HCT116 (cell line): ENCODE data around the gene MED31. TPM values are rescaled to one million over a fixed set of nuclear protein-coding genes. Genes with fewer than 3 reads are reported as not detected.

Experiments
- ATAC-seq: fragments of 200-7000 bp; cut with Tn5 transposase; 2 replicates; pipeline ENCODE4 v1.9.1; 2020; ENCODE audit warnings: mild to moderate bottlenecking, moderate library complexity
- BruUV-seq: library from RNA; stranded (reverse); fragments of 400-500 nt; replicated peaks from 2 replicates; lab custom pipeline; 2021; lab: Mats Ljungman, UMichigan
- CTCF ChIA-PET: fragments of 300-600 bp; sonication (Branson Sonifier 250); formaldehyde crosslinking; loops from one replicate; lab custom pipeline; 2021; ENCODE audit warnings: antibody characterized with exemption; lab: Charles Lee
- POLR2A ChIA-PET: fragments of 300-600, 350-600 bp; sonication (Branson Sonifier 250); formaldehyde crosslinking; loops from one replicate; lab custom pipeline; 2021; ENCODE audit warnings: antibody characterized with exemption; lab: Charles Lee
- RAD21 ChIA-PET, 2 experiments: fragments of 300-600 bp; sonication (Branson Sonifier 250); formaldehyde crosslinking; loops; one replicate each; lab custom pipeline; 2023; ENCODE audit warnings: low total read pairs in 2 of 2; ENCODE audit not compliant: uncharacterized antibody in 2 of 2, unreplicated experiment in 2 of 2, low non-redundant PET in 1 of 2; lab: Charles Lee
- DNase-seq: peaks from one replicate; pipeline ENCODE4 v3.0.0-alpha.2; 2010; ENCODE audit warnings: low read depth, low spot score
- H2AFZ ChIP-seq: fragments of 200-600 bp; shearing (Covaris generic), sonication (generic); 2 replicates; pipeline ENCODE4 v1.6.1; 2017; ENCODE audit warnings: low read depth, mixed run types, mixed read lengths, antibody characterized with exemption, low read length; ENCODE audit not compliant: poor library complexity, severe bottlenecking
- H3K27ac ChIP-seq: 2 replicates; pipeline ENCODE4 v1.5.1; 2012; ENCODE audit warnings: low read depth, low read length
- H3K27me3 ChIP-seq: fragments of 200-600 bp; sonication (generic); 2 replicates; pipeline ENCODE4 v1.6.1; 2016; ENCODE audit warnings: mixed run types, low read length, mixed read lengths; ENCODE audit not compliant: insufficient read depth
- H3K36me3 ChIP-seq, 2 experiments: fragments of 200-500 bp in 1 of 2; fragments of 200-600 bp in 1 of 2; sonication (Bioruptor generic) in 1 of 2; sonication (generic) in 1 of 2; 2 replicates each; pipeline versions ENCODE4 v1.5.1 to v1.6.1; 2014 to 2016; ENCODE audit warnings: low read length in 2 of 2, inconsistent platforms in 1 of 2, mixed read lengths in 1 of 2, mixed run types in 1 of 2; ENCODE audit not compliant: insufficient read depth in 2 of 2, control insufficient read depth in 1 of 2
- H3K4me1 ChIP-seq, 2 experiments: fragments of 200-600 bp in 1 of 2; sonication (generic) in 1 of 2; 2 replicates each; pipeline versions ENCODE4 v1.5.1 to v1.6.1; 2012 to 2017; ENCODE audit warnings: low read length in 2 of 2, inconsistent platforms in 1 of 2, mild to moderate bottlenecking in 1 of 2, mixed read lengths in 1 of 2, mixed run types in 1 of 2, moderate library complexity in 1 of 2; ENCODE audit not compliant: insufficient read depth in 2 of 2, control insufficient read depth in 1 of 2
- H3K4me2 ChIP-seq: fragments of 200-600 bp; sonication (generic); 2 replicates; pipeline ENCODE4 v1.6.1; 2017; ENCODE audit warnings: mixed run types, low read length, mixed read lengths
- H3K4me3 ChIP-seq, 2 experiments: fragments of 200-600 bp in 1 of 2; sonication (generic) in 1 of 2; replicated peaks in 1 of 2; 2 replicates each; pipeline ENCODE4 v1.5.1; 2011 to 2016; ENCODE audit warnings: low read length in 2 of 2, control low read depth in 1 of 2, low read depth in 1 of 2, mild to moderate bottlenecking in 1 of 2, mixed read lengths in 1 of 2, mixed run types in 1 of 2
- H3K79me2 ChIP-seq: fragments of 200-600 bp; sonication (generic); 2 replicates; pipeline ENCODE4 v1.6.1; 2017; ENCODE audit warnings: mild to moderate bottlenecking, mixed run types, low read length, moderate library complexity, mixed read lengths; ENCODE audit not compliant: insufficient read depth
- H3K9ac ChIP-seq: fragments of 200-600 bp; sonication (generic); 2 replicates; pipeline ENCODE4 v1.6.1; 2016; ENCODE audit warnings: low read length, mixed read lengths
- H3K9me2 ChIP-seq: fragments of 200-600 bp; sonication (generic), shearing (Covaris generic); 2 replicates; pipeline ENCODE4 v1.6.1; 2017; ENCODE audit warnings: mixed run types, mild to moderate bottlenecking, moderate library complexity; ENCODE audit not compliant: insufficient read depth
- H3K9me3 ChIP-seq, 2 experiments: fragments of 200-500 bp in 1 of 2; fragments of 200-600 bp in 1 of 2; sonication (Bioruptor generic) in 1 of 2; sonication (generic) in 1 of 2; 2 replicates each; pipeline ENCODE4 v1.6.1; 2014 to 2017; ENCODE audit warnings: low read length in 2 of 2, mixed read lengths in 2 of 2, inconsistent platforms in 1 of 2, low read depth in 1 of 2, mild to moderate bottlenecking in 1 of 2, mixed run types in 1 of 2, moderate library complexity in 1 of 2; ENCODE audit not compliant: control insufficient read depth in 1 of 2, insufficient read depth in 1 of 2
- H4K20me1 ChIP-seq: fragments of 200-600 bp; sonication (generic), shearing (Covaris generic); 2 replicates; pipeline ENCODE4 v1.6.1; 2017; ENCODE audit warnings: mixed run types, mild to moderate bottlenecking, moderate library complexity; ENCODE audit not compliant: insufficient read depth
- CBX3 ChIP-seq: IDR thresholded peaks from 2 replicates; pipeline ENCODE4 v1.6.1; 2012; ENCODE audit warnings: low read depth
- CEBPB ChIP-seq: IDR thresholded peaks from 2 replicates; pipeline ENCODE4 v1.6.1; 2012; ENCODE audit warnings: low read depth
- EGR1 ChIP-seq: IDR thresholded peaks from 2 replicates; pipeline ENCODE4 v1.6.1; 2012; ENCODE audit warnings: low read depth
- ELF1 ChIP-seq: IDR thresholded peaks from 2 replicates; pipeline ENCODE4 v1.6.1; 2012; ENCODE audit warnings: low read depth, borderline replicate concordance
- EZH2 ChIP-seq: fragments of 200-600 bp; sonication (generic); IDR thresholded peaks from 2 replicates; pipeline ENCODE4 v1.6.1; 2017; ENCODE audit warnings: antibody characterized with exemption, mixed run types
- EZH2phosphoT487 ChIP-seq: fragments of 200-600 bp; IDR thresholded peaks from 2 replicates; pipeline ENCODE4 v1.6.1; 2018; ENCODE audit warnings: antibody characterized with exemption, borderline replicate concordance
- FOSL1 ChIP-seq: IDR thresholded peaks from 2 replicates; pipeline ENCODE4 v1.6.1; 2012; ENCODE audit warnings: low read depth
- JUND ChIP-seq: IDR thresholded peaks from 2 replicates; pipeline ENCODE4 v1.6.1; 2012
- POLR2A ChIP-seq: IDR thresholded peaks from 2 replicates; pipeline ENCODE4 v1.7.0; 2011; ENCODE audit warnings: borderline replicate concordance; ENCODE audit not compliant: insufficient read depth, insufficient read length; ENCODE audit errors: extremely low read depth
- RAD21 ChIP-seq: IDR thresholded peaks from 2 replicates; pipeline ENCODE4 v1.6.1; 2012; ENCODE audit warnings: low read depth, mild to moderate bottlenecking
- SIN3A ChIP-seq: IDR thresholded peaks from 2 replicates; pipeline ENCODE4 v1.6.1; 2012; ENCODE audit warnings: low read depth
- SP1 ChIP-seq: IDR thresholded peaks from 2 replicates; pipeline ENCODE4 v1.6.1; 2012; ENCODE audit warnings: low read depth
- SRF ChIP-seq: IDR thresholded peaks from 2 replicates; pipeline ENCODE4 v1.6.1; 2012; ENCODE audit warnings: low read depth
- TCF7L2 ChIP-seq: IDR thresholded peaks from 2 replicates; pipeline ENCODE4 v1.7.0; 2011; ENCODE audit warnings: borderline replicate concordance, inconsistent platforms; ENCODE audit not compliant: insufficient read depth, insufficient read length; ENCODE audit errors: extremely low read depth
- ZFX ChIP-seq: fragments of 450-650 bp; IDR thresholded peaks from 2 replicates; pipeline ENCODE4 v1.6.1; 2017
- ZNF274 ChIP-seq: fragments of 200-500 bp; sonication (Bioruptor generic); IDR thresholded peaks from 2 replicates; pipeline ENCODE4 v1.6.1; 2014; ENCODE audit warnings: mild to moderate bottlenecking, low read depth, low read length, inconsistent platforms
- intact Hi-C: fragments of 100-400 bp; cut with micrococcal nuclease; formaldehyde crosslinking; loops from 2 replicates; pipeline ENCODE4 v1.10.0; 2022
- total RNA-seq: library from RNA; stranded (reverse); gene quantifications from one replicate; pipeline ENCODE4 v1.2.1, GENCODE V29; 2021; ENCODE audit not compliant: unreplicated experiment
- TF ChIP-seq, protein P1 (sequence below), 3 experiments: fragments of 200-600 bp in 1 of 3; sonication (generic) in 1 of 3; IDR thresholded peaks in 2 of 3; conservative IDR thresholded peaks in 1 of 3; 2 replicates each; pipeline ENCODE4 v1.5.1; 2012 to 2017; ENCODE audit warnings: low read depth in 2 of 3, low read length in 2 of 3, antibody characterized with exemption in 1 of 3, borderline replicate concordance in 1 of 3, control low read depth in 1 of 3, mild to moderate bottlenecking in 1 of 3, mixed read lengths in 1 of 3, mixed run types in 1 of 3, moderate library complexity in 1 of 3; ENCODE audit not compliant: insufficient read depth in 1 of 3
- TF ChIP-seq, protein P2 (sequence below): IDR thresholded peaks from 2 replicates; pipeline ENCODE4 v1.6.1; 2012
- TF ChIP-seq, protein P3 (sequence below): IDR thresholded peaks from 2 replicates; pipeline ENCODE4 v1.6.1; 2011; ENCODE audit warnings: mild to moderate bottlenecking, low read length, moderate library complexity; ENCODE audit not compliant: insufficient replicate concordance; ENCODE audit errors: extremely low read depth
- TF ChIP-seq, protein P4 (sequence below): IDR thresholded peaks from 2 replicates; pipeline ENCODE4 v1.6.1; 2012; ENCODE audit warnings: low read depth

The MED31 gene
- total RNA-seq, 1 experiment from 2014 or later = 20.3 TPM

DNA sequence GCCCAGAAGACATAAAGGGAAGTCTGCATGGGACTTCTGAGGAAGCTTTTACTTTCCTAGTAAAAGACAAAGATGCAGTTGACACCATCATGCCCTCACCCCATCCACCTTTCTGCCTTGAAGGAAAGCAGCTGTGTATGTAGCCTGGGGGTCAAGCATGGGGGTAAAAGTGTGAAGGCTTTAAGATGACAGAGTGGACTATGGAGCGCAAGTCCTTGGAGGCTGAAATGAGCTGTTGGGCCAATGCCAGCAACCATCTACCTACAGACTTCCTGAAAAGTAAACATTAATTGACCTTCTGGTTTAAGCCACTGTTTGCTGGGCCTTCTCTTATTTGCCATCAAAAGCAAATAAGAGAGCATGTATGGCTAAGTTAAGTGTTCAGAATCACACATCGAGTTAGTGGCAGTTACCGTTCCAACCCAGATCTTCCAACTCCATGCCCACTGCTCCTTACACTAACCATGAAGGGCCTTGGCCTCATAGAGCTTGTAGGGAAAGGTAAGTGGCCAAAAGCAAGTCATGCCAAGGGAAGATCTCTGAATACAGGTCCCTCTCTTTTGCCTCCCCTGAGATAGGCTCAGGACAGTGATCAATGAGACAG is 31.8 kb upstream of the MED31 start:
- H3K36me3 ChIP-seq = no peaks in the 10 kb centered on the region
- H3K9me2 ChIP-seq = no peaks in the 10 kb centered on the region
- H3K79me2 ChIP-seq = no peaks in the 10 kb centered on the region
- H3K4me2 ChIP-seq = no peak overlapping the region
- DNase-seq (no peak), ATAC-seq (no peak)
- no peak overlapping the region for H3K27ac ChIP-seq
- H3K4me1 ChIP-seq = no peaks in the 10 kb centered on the region
- intact Hi-C loops = no loop called here
- POLR2A ChIA-PET = no interaction called here
- CTCF ChIA-PET = no interaction called here
- RAD21 ChIA-PET = no interaction called here
- no peak overlapping the region for H2AFZ ChIP-seq
- no peaks in the 10 kb centered on the region for H3K27me3 ChIP-seq
- TF ChIP-seq CBX3 = no peak
- no peak for TF ChIP-seq SP1
- no peak for TF ChIP-seq EZH2
- no peak for TF ChIP-seq ZNF274
- TF ChIP-seq, protein P1, sequence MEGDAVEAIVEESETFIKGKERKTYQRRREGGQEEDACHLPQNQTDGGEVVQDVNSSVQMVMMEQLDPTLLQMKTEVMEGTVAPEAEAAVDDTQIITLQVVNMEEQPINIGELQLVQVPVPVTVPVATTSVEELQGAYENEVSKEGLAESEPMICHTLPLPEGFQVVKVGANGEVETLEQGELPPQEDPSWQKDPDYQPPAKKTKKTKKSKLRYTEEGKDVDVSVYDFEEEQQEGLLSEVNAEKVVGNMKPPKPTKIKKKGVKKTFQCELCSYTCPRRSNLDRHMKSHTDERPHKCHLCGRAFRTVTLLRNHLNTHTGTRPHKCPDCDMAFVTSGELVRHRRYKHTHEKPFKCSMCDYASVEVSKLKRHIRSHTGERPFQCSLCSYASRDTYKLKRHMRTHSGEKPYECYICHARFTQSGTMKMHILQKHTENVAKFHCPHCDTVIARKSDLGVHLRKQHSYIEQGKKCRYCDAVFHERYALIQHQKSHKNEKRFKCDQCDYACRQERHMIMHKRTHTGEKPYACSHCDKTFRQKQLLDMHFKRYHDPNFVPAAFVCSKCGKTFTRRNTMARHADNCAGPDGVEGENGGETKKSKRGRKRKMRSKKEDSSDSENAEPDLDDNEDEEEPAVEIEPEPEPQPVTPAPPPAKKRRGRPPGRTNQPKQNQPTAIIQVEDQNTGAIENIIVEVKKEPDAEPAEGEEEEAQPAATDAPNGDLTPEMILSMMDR (IDR thresholded peaks at IDR 0.05 in 2 of 3, conservative IDR thresholded peaks at IDR 0.05 in 1 of 3; ENCODE audit: borderline replicate concordance in 1 of 3, insufficient read depth in 1 of 3, low read depth in 2 of 3, low read length in 2 of 3) = no peak
- no peak for TF ChIP-seq JUND
- TF ChIP-seq SRF = no peak
- TF ChIP-seq CEBPB = no peak
- TF ChIP-seq, protein P2, sequence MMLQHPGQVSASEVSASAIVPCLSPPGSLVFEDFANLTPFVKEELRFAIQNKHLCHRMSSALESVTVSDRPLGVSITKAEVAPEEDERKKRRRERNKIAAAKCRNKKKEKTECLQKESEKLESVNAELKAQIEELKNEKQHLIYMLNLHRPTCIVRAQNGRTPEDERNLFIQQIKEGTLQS = no peak
- TF ChIP-seq, protein P3, sequence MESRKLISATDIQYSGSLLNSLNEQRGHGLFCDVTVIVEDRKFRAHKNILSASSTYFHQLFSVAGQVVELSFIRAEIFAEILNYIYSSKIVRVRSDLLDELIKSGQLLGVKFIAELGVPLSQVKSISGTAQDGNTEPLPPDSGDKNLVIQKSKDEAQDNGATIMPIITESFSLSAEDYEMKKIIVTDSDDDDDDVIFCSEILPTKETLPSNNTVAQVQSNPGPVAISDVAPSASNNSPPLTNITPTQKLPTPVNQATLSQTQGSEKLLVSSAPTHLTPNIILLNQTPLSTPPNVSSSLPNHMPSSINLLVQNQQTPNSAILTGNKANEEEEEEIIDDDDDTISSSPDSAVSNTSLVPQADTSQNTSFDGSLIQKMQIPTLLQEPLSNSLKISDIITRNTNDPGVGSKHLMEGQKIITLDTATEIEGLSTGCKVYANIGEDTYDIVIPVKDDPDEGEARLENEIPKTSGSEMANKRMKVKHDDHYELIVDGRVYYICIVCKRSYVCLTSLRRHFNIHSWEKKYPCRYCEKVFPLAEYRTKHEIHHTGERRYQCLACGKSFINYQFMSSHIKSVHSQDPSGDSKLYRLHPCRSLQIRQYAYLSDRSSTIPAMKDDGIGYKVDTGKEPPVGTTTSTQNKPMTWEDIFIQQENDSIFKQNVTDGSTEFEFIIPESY = no peak
- TF ChIP-seq RAD21 = no peak
- TF ChIP-seq POLR2A = no peak
- no peak for TF ChIP-seq EGR1
- no peak for TF ChIP-seq ELF1
- TF ChIP-seq ZFX = no peak
- TF ChIP-seq, protein P4, sequence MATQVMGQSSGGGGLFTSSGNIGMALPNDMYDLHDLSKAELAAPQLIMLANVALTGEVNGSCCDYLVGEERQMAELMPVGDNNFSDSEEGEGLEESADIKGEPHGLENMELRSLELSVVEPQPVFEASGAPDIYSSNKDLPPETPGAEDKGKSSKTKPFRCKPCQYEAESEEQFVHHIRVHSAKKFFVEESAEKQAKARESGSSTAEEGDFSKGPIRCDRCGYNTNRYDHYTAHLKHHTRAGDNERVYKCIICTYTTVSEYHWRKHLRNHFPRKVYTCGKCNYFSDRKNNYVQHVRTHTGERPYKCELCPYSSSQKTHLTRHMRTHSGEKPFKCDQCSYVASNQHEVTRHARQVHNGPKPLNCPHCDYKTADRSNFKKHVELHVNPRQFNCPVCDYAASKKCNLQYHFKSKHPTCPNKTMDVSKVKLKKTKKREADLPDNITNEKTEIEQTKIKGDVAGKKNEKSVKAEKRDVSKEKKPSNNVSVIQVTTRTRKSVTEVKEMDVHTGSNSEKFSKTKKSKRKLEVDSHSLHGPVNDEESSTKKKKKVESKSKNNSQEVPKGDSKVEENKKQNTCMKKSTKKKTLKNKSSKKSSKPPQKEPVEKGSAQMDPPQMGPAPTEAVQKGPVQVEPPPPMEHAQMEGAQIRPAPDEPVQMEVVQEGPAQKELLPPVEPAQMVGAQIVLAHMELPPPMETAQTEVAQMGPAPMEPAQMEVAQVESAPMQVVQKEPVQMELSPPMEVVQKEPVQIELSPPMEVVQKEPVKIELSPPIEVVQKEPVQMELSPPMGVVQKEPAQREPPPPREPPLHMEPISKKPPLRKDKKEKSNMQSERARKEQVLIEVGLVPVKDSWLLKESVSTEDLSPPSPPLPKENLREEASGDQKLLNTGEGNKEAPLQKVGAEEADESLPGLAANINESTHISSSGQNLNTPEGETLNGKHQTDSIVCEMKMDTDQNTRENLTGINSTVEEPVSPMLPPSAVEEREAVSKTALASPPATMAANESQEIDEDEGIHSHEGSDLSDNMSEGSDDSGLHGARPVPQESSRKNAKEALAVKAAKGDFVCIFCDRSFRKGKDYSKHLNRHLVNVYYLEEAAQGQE = no peak
- TF ChIP-seq EZH2phosphoT487 = no peak
- no peak for TF ChIP-seq SIN3A
- TF ChIP-seq FOSL1 = no peak
- TF ChIP-seq TCF7L2 = no peak
- H3K9ac ChIP-seq = no peak overlapping the region
- no peak overlapping the region for H3K4me3 ChIP-seq
- no TSS peak for BruUV-seq
- no peaks in the 10 kb centered on the region for H4K20me1 ChIP-seq
- H3K9me3 ChIP-seq = no peaks in the 10 kb centered on the region
